ENCODE measurements around the gene TTC22.

The TTC22 gene

GRCh38 chr1:54846301-54846700, 45.2 kb upstream of the TTC22 start:
- no peak for TF ChIP-seq TAF1 (IDR thresholded peaks at IDR 0.05; ENCODE audit: low read depth)

- TF ChIP-seq TCF12 (IDR thresholded peaks at IDR 0.05; ENCODE audit: low read depth): no peak
- TF ChIP-seq ZBTB7A (IDR thresholded peaks at IDR 0.05; ENCODE audit: low read depth): no peak
- no peak for TF ChIP-seq TAF1 (IDR thresholded peaks at IDR 0.05; ENCODE audit: low read depth)
- no peak for TF ChIP-seq TEAD4 (IDR thresholded peaks at IDR 0.05)
- no peak for TF ChIP-seq EP300 (IDR thresholded peaks at IDR 0.05; ENCODE audit: borderline replicate concordance)
- TF ChIP-seq MAX (IDR thresholded peaks at IDR 0.05): no peak
These were observed 44.6 kb upstream of the TTC22 start for GRCh38 chr1:54845772-54846171.

- no peak for TF ChIP-seq REST (IDR thresholded peaks at IDR 0.05; ENCODE audit: low read depth)
- no peak for TF ChIP-seq MAX (IDR thresholded peaks at IDR 0.05)
- no peak for TF ChIP-seq EGR1 (IDR thresholded peaks at IDR 0.05)
- TF ChIP-seq TAF1 (IDR thresholded peaks at IDR 0.05; ENCODE audit: low read depth): no peak
- no peak for TF ChIP-seq USF1 (IDR thresholded peaks at IDR 0.05)
- no peak for TF ChIP-seq FOXM1 (IDR thresholded peaks at IDR 0.05; ENCODE audit: borderline replicate concordance, low read depth)
These were observed 43.4 kb upstream of the TTC22 start for GRCh38 chr1:54844564-54844963.

- no peak for TF ChIP-seq YY1 (IDR thresholded peaks at IDR 0.05; ENCODE audit: low read depth)
- no peak for TF ChIP-seq TAF1 (IDR thresholded peaks at IDR 0.05; ENCODE audit: low read depth)
- TF ChIP-seq CREB1 (IDR thresholded peaks at IDR 0.05; ENCODE audit: low read depth): no peak
- no peak for TF ChIP-seq REST (IDR thresholded peaks at IDR 0.05; ENCODE audit: low read depth)
- no peak for TF ChIP-seq USF1 (IDR thresholded peaks at IDR 0.05)
- no peak for TF ChIP-seq CEBPB (IDR thresholded peaks at IDR 0.05)
- no peak for TF ChIP-seq EGR1 (IDR thresholded peaks at IDR 0.05)
- no peak for TF ChIP-seq FOXM1 (IDR thresholded peaks at IDR 0.05; ENCODE audit: borderline replicate concordance, low read depth)
- TF ChIP-seq EP300 (IDR thresholded peaks at IDR 0.05; ENCODE audit: borderline replicate concordance): no peak
- no peak for TF ChIP-seq TCF12 (IDR thresholded peaks at IDR 0.05; ENCODE audit: low read depth)
- no peak for TF ChIP-seq RAD21 (IDR thresholded peaks at IDR 0.05; ENCODE audit: low read depth)
- no peak for TF ChIP-seq ZBTB7A (IDR thresholded peaks at IDR 0.05; ENCODE audit: low read depth)
- no peak for TF ChIP-seq MAX (IDR thresholded peaks at IDR 0.05)
- TF ChIP-seq NFIC (IDR thresholded peaks at IDR 0.05): no peak
- TF ChIP-seq TEAD4 (IDR thresholded peaks at IDR 0.05): no peak
These were observed 42.3 kb upstream of the TTC22 start for GRCh38 chr1:54843449-54843848.

GRCh38 chr1:54842963-54843362, 41.8 kb upstream of the TTC22 start:
- TF ChIP-seq TAF1 (IDR thresholded peaks at IDR 0.05; ENCODE audit: low read depth): no peak

- TF ChIP-seq EP300 (IDR thresholded peaks at IDR 0.05; ENCODE audit: borderline replicate concordance) (no peak), TAF1 (IDR thresholded peaks at IDR 0.05; ENCODE audit: low read depth) (no peak), USF1 (IDR thresholded peaks at IDR 0.05) (no peak), RAD21 (IDR thresholded peaks at IDR 0.05; ENCODE audit: low read depth) (no peak), NFIC (IDR thresholded peaks at IDR 0.05) (no peak), EGR1 (IDR thresholded peaks at IDR 0.05) (no peak), FOXM1 (IDR thresholded peaks at IDR 0.05; ENCODE audit: borderline replicate concordance, low read depth) (no peak), YY1 (IDR thresholded peaks at IDR 0.05; ENCODE audit: low read depth) (no peak), ZBTB7A (IDR thresholded peaks at IDR 0.05; ENCODE audit: low read depth) (no peak), CEBPB (IDR thresholded peaks at IDR 0.05) (no peak), REST (IDR thresholded peaks at IDR 0.05; ENCODE audit: low read depth) (no peak), MAX (IDR thresholded peaks at IDR 0.05) (no peak), TEAD4 (IDR thresholded peaks at IDR 0.05) (no peak), TCF12 (IDR thresholded peaks at IDR 0.05; ENCODE audit: low read depth) (no peak), CREB1 (IDR thresholded peaks at IDR 0.05; ENCODE audit: low read depth) (no peak)
These were observed 41.2 kb upstream of the TTC22 start for GRCh38 chr1:54842206-54842915.

Measured in Ishikawa (cell line).